Epidermal melanocyte (primary cell): ENCODE results near the gene LAP3.
A peak's percentile ranks its signal among the peaks of the same experiment; 100 is the strongest.
"Not testable (repeated sequence)": the region's sequence is repeated elsewhere in the genome, so short reads cannot be mapped to it uniquely, and the experiment has no call there.

Experiments used
- DNase-seq: peaks from one replicate; pipeline ENCODE4 v3.0.0; 2011; ENCODE audit warnings: low spot score; ENCODE audit not compliant: insufficient read length

Gene LAP3

DNA sequence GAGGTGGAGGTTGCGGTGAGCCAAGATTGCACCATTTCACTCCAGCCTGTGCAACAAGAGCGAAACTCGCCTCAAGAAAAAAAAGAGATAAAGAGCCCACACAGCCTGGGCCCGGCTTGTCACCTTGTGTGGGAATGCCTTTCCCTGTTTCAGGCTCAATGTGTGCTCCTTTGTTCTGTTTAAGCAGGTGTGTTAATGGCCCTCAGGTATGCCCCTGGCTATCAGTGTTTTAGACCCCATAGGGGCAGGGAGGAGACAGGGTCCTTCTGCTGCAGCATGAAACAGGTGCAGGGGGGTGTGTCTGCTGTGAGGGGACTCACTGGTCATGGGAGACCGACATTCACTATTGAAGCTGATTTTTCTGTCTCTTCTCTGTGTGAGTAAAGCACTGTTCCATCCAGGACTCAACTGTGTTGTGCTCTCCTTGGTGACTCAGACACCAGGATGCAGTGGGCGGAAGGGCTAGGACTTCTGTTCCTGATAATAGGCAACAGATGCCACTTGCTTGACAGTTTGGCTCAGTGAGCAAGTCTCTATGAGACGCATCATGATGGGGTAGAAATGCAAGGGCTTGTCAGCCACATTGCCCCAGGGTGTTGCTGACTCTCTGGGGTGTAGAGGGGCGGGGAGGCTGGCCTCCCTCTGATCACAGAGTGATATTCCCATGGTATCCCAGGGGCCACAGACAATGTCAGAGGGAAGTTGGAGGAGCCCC is 15.6 kb upstream of the LAP3 start:
- no peak for DNase-seq

DNA sequence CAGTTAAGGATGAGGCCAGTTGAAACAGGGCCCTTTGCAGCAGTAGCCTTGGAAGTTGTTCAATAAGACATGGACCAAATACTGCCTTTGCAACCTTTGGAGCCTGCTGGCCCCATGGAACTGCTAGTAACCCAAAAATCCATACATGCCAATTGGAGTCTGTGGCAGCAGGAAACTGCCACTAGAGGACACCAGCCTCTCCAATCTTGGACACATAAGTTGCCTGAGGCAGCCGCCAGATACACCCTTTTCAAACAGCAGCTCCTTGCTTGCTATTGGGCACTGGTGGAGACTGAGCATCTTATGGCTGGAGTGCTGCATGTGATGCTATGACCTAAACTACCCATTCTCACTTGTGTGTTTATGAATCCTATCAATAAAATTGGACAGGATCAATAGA is 14.8 kb upstream of the LAP3 start:
- no peak for DNase-seq

DNA sequence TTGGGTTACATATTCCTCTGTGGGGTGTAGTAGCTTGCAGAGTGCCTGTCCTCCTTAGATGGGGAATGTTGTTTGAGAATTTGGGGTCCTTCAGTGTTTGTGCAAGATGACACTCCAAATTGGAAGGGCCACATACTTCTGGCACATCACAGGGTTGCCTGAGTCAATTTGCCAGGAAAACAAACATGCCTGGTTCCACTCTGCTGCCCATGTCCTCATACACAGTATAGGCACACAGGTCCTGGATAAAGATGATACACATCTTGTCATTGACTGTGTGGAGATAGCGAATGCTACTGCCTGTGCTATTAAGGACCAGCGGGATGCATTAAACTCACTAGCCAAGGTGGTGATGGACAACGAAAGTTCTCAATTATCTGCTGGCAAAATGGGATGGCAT is 11.2 kb upstream of the LAP3 start:
- no peak for DNase-seq

DNA sequence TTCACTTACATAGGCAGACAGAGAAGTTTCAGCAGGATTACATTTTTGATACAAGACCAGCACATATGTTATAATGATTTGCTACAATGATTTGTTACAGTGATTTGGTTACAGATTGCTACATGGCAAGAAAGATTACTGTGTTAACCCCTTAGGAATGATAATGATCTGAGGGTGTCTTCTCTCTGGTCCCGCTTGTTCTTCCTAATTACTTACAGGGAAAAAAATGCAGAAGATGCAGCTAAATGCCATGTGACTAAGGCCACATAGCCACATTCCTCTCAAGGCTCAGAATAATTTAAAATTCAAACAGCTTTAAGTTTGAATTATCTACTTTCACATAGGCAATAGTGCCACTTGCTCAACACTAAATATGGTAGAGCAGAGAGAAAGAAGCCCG is 9.7 kb upstream of the LAP3 start:
- no peak for DNase-seq

DNA sequence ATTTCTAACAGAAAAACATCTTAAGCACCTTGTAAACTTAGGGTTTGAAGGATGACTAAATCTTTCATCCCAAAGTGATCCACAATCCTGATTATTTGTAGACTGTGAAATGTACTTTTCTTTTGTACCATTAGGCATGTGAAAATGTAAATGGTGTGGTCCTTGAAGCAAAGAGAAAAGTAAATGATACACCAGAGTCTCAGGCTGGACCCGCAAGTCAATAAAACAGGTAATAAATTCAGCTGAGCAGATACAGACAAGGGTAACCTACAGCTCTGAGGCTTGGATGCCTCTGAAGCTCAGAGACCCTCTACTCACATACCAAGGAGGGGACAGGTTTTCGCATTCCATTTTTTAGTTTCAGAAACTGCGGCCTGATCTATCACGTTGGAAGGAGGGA is 2.8 kb upstream of the LAP3 start:
- no peak for DNase-seq

DNA sequence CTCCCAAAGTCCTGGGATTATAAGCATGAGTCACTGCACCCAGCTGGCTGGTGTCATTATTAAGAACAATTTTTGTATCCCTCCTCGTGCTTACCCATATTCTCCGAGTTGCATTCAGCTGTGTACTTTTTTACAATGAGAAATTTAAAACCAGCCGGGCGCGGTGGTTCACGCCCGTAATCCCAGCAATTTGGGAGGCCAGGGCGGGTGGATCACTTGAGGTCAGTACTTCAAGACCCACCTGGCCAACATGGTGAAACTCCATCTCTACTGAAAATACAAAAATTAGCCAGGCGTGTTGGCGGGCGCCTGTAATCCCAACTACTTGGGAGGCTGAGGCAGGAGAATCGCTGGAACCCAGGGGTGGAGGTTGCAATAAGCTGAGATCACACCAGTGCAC is 1.8 kb upstream of the LAP3 start:
- DNase-seq = not testable (repeated sequence)

DNA sequence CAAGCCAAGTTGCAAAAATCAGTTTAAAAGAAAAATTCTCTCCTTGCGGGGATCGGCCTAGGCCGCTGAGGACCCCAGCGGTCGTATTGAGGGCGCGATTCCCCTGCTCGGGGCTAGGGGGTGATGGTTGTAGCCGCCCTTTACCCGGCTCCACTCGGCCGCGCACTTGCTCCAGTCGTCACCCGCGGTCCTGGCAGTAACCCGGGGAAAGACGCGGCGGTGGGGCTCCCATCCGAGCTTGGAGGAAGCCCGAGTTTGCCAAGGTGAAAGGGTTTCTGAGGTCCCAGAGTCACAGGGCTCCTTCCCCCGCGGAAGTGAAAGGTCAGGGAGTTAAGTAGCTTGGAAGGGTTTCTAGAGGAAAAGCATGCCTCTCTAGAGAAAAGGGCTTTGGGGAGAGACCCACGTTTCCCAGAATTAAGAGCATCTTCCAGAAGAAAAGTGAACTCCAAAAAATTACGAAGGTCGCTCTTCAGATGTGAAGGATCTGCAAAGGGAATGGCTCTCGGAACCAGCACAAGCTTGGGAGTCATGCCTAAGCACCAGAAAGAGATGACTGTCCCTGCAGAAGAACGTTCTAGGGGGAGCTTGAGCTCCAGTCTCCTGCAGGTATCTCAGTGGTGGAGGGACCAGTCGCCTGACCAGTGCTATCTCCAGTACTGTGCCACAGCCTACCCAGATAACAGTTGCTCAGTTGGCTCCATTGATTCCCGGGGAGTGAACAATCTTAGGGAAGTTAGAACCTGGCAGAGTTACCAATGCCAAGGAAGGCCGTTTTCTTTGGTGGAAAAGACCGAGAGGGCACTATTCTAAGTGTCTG is 875 bp downstream of the LAP3 start:
- no peak for DNase-seq

DNA sequence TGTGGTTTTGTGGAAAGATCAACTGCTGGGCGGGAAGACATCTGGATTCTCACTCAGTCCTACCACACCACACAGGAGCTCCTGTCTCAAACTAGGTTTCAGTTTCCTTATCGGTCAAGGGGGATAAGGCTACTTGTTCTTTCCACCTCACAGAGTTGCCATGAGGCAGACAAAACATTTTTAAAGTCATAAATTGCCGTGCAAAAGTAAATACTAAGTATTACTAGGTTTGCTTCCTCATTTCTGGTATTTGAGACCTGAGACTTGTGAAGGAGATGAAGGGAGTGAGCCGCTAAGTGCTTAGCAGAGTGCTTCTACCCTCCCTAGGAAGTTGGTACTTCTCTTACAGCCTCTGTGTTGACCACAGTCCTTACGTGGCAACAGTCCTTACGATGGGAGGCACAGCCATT is 1.5 kb downstream of the LAP3 start:
- DNase-seq = no peak

DNA sequence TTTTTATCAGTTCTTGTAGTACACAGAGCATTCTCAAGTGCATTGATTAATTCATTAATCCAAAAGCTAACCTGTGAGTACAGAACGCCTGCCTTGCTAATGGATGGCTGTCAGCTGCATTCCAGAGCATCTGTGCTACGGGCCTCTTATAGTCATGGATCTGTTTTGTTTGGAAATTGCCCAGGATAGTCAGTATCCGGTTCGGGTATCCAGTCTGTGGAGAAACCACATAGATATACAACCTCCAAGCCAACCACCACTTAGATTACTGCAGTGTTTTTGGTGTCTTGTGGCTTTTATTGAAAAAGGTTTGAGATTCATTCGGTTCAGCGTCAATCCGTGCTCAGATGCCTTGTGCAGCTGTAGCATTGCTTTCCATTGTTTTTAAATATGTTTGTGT is 4.0 kb downstream of the LAP3 start:
- DNase-seq = no peak

DNA sequence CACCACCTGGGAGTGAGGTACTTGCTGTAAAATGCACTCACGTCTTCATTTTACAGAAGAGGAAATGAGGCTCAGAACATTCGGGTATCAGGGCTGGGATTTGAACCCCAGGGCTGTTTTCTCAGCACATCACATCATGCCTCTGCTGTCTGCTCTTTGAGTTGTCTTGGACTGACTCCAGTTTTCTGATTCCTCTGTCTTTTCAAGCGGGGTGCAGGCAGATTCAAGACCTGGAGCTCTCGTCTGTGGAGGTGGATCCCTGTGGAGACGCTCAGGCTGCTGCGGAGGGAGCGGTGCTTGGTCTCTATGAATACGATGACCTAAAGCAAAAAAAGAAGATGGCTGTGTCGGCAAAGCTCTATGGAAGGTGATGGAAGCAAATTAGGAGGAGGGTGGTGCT is 6.3 kb downstream of the LAP3 start:
- DNase-seq = no peak

DNA sequence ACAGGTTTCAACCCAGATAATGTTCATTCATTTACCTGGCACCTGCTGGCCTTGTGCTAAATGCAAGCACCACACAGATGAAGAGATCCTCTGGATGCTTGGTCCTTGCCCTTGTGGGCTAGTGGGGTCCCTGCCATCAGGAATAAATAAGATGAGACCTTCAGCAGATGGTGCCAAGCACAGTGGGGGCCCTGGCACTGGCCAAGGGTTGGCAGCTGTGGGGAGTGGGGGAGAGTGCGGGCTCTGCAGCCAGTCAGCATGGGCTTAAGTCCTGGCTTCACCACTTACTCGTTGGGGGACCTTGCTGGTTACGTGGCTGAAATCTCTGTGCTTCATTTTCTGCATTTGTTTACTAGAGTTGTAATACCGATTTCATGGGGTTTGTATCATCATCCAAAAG is 6.9 kb downstream of the LAP3 start:
- no peak for DNase-seq

DNA sequence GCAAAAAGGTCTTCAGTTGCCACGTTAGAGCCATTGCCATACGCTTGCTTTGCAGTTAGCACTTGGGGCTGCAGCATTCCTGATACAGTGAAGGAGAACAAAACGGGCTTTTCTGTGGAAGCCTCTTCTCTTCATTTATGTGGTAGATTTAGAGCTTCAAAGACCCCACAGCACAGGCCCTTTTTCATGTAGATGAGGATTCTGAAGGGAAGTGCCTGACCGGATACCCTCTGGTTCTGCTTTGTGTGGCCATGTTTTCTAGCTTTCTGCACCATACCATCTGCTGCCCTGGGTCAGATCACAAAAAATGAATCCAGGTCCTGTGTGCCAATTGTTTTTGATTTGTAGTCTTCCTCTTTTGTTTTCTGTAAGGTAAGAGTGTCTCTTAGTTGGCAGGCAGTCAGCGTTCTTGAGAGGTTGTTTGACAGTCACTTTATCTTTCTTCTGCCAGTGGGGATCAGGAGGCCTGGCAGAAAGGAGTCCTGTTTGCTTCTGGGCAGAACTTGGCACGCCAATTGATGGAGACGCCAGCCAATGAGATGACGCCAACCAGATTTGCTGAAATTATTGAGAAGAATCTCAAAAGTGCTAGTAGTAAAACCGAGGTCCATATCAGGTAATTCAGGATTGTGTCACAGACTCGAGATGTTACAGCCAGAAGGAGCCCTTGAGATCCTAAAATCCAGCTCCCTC is 7.7 kb downstream of the LAP3 start:
- DNase-seq = no peak

DNA sequence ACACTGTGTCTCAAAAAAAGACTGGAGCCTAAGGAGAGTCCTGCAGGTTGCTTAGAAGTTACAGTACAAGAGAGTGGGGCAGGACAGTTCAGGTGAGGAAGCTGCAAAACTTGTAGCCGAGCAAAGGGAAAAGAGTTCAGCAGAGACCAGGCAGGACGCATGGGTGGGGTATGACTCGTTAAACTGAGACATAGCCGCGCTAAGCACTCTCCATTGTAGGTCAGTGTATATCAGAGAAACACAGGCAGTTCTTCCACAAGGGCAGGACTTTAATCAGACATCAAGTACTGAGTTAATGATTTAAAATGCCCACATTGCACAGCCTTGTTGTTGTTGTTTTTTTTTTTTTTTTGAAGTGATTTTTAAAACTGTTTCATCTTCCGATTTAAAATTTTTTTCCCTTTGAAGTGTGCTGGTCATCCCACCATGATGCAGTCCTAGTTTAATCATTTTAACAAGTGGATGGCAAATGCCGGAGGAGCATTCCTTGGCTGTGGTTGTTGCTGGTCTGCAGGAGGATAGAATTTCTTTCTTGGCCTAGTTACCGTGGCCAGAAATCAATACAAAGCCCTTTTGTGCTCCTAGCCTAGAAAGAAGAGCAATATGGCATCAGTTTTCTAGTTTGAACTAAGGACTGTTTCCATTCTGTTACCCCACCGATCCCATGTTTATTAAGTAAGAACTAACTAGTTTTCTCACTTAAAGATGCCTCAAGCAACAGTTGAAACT is 10.3 kb downstream of the LAP3 start:
- peak; percentile 42 for DNase-seq

DNA sequence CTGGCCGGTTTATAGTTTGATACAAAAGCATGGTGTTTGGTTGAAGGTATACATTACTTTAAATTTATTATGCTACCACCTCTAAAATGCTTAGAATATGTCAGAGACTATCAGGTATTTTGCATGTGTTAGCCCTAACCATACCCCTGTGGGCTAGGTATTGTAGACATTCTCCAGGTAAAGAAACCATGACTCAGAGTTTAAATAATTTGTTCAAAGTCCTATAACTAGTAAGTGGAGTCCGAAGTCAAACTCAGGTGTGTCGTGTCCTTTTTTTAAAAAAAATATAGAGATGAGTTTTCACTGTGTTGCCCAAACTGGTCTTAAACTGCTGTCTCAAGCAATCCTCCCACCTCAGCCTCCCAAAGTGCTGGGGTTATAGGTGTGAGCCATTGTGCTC is 12.4 kb downstream of the LAP3 start:
- no peak for DNase-seq

DNA sequence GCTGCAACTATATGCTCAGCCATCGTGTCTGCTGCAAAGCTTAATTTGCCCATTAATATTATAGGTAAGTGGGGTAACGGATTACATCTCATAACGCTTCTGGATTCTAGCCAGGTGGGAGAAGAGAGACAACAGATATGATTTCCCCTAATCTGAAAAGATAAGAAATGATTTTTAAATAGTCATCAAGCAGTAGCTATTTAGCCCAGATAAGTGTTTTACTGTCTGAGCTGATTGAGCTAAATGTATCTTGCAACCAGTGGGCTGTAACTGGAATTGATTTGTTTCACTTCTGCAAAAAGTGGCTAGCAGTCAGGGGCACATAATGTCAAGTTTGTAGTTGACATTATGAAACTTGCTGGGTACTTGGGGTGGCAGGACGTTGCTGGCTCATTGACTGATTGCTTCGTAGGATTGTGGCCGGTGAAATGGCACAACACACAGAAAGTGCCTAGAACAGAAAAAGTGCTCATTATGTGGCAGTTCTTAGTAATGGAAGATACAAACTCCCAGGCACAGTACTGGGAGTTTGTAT is 18.5 kb downstream of the LAP3 start:
- no peak for DNase-seq

DNA sequence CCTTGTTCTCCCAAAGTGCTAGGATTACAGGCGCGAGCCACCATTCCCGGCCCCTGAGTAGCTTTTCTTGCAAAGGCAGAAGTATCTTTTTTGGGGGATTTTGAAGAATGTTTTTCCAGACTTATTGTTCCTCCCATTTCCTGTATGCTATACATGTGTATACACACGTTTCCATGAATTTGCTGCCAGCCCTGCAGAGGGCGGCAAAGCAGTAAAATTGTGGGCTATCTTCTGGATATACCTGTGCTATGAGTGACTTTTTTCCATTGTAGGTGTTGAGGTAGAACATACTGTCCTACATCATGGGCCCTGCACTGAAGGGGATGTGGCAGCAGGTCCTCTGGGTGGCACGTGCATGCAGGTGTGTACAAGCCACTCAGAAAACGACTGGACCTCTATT is 20.5 kb downstream of the LAP3 start:
- no peak for DNase-seq

DNA sequence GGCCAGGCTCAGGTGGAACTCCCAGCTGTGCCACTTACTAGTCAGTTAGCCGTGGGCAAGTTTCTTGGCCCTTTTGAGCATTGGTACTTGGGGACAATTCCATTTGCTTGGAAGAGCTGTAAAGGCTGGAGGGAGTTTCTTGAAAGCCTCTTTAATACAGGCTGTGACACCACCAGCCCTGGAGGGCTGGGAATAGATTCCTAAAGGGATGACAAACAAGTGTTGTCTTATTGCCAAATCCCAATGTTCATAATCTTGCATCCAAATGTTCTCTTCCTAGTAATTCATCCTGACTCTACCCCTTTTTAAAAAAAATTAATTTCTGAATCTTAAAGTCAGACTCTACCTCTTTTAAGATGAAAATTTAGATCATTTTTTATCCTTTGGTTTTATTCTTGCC is 22.8 kb downstream of the LAP3 start:
- DNase-seq = no peak

DNA sequence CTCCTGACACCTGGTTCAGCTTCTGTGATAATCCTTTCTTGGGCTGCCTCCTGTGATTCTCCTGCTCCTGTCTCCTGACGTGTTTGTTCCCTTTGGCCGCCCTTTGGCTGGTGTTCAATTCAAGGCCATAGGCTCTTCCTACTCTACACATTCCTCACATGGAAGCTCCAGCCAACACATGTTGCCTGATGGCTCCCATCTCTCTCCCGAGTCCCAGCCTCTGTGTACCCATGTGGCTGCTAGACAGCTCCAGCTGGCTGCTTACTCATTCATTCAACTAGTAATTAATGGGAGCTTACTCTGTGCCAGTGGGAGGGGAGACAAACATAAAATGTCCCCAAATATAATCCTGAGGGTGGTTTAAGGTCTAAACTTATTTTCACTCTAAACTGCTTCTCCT is 28.2 kb downstream of the LAP3 start:
- DNase-seq = no peak

DNA sequence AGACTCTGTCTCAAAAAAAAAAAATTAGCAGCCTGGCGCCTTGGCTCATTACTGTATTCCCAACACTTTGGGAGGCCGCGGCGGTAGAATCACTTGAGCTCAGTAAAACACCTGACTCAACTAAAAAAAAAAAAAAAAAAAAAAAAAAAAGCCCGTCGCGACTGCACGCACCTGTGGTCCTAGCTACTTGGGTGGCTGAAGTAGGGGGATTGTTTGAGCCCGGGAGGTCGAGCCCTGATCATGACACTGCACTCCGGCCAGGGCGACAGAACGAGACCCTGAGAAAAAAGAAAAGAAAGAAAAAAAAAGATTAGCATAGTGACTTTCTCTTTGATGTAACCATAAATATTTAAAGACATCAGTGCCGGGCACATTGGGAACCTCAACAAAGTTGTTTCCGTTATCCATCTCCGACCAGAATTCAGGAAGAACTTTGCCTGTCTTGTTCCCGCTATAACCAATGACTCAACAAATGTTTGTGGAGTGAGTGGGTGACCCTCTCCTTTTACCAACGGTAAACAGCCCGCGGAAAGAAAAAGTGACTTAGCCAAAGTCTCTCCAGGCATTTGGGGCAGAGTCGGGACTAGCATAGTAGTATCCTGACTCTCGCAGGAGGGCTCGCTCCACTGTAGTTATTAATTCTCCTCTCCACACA is 36.9 kb downstream of the LAP3 start:
- no peak for DNase-seq

DNA sequence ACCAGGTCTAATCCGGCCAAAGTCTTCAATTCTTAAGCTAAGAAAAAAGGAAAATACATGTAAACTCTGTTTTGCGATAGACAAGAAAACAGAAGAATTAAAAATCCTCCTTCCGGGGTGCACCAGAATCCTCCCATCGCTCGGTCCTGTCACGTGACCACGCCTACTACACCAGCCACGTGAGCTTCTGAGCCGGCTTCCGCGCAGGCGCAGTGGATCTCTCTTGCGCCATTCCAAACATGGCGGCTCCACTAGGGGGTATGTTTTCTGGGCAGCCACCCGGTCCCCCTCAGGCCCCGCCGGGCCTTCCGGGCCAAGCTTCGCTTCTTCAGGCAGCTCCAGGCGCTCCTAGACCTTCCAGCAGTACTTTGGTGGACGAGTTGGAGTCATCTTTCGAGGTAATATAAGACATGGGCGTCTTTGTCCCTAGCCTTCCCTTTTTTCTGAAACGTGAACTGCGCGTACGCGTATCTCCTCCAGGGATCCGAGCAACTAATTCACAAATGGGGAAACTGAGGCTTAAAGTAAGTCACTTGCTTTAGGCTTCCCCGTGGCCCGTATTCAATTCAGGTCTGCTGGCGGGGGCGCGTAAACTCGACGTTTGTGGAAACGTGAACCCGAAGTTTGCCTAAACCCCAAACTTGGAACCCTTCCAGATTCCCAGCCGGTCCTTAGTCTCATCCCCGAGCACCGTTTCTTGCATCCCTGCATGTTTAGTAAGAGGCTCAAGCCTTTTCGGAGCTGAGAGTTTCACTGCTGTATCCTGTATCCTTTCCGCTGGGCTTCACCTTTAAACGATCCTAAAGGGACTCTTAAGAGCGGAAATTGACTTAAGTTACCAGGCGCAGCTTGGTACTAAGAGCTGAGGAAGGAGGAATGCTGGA is 37.7 kb downstream of the LAP3 start, which contains the start of gene MED28:
Gene MED28 (plus strand): TSS at position 226 of the 884 bp plus-strand sequence. CDS start 14 bp downstream, at position 240.
- peak; percentile 98 for DNase-seq
